Measurements from ENCODE around the gene IGFBP3.

DNA sequence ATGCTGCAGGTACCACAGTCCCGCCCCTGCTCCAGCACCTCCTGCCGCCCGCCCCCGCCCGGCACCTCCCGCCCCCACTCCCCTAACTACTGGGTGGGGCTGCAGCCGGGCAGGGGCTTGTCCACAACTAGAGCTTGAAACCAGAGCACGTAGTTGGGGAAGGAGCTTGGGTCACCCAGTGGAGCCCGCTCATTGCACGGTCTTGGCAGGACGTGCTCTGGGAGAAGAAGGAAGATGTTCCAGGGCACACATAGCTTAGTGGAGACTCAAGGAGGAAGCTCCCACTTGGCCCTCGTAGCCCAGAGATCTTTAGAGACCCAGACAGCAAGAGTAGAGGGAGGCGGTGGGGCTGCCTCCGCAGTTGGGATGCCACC lies 32.1 kb downstream of the IGFBP3 start:
- TF ChIP-seq GATA3 (IDR thresholded peaks at IDR 0.05; ENCODE audit: low read depth, low read length) (no peak), GATA2 (IDR thresholded peaks at IDR 0.05; ENCODE audit: low read depth, low read length) (no peak)
